ENCODE measurements around the gene GFAP. TPM values are rescaled to one million over a fixed set of nuclear protein-coding genes. Genes with fewer than 3 reads are reported as not detected.
"Not testable (repeated sequence)": the region's sequence is repeated elsewhere in the genome, so short reads cannot be mapped to it uniquely, and the experiment has no call there.

Gene GFAP
- total RNA-seq, 1 donor from 2014 or later, result 4.1 TPM

DNA sequence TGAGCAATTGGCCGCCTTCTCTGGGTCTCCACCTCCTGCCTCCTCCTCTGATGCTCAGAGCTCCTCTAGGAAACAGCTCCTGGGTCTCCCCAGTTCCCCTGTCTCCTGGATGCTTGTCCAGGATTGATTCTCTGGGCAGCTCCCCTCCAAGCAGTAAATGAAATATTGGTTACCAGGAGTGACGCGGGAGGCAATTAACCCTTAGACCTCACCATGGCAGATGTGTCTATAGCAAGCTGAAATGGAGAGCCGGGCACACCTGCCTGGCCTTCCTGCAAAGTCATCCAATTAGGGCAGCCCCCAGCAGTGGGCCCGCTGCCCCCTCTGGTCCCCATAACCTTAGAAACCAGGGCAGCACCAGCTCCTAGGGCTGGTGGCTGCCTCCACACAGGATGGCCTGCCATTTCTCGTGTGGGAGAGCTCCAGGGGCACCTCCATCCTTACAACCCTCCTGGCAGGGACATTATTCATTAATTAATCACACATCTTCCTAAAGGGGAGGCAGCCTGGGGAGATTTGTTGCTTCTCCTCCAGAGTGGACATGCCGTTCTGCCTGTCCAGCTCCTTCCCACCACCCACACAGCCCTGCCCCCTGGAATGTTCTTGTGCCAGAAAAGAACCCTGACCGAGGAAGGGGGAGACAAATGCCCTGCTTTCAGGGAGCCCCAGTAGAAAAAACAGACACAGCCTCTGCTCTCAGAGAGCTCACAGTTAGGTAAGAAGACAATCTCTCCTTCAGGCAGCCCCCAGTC lies 40.5 kb upstream of the GFAP start:
- Histone ChIP-seq H3K27ac (replicated peaks) (no peak overlapping the region), H3K36me3 (no peaks in the 10 kb centered on the region), H3K27me3 (ENCODE audit: low read depth) (peaks cover 52% of the 10 kb centered on the region), H3K4me1 (no peaks in the 10 kb centered on the region), H3K4me3 (no peak overlapping the region), H3K9me3 (replicated peaks) (no peaks in the 10 kb centered on the region)
- no peak for DNase-seq
- TF ChIP-seq, protein P1, sequence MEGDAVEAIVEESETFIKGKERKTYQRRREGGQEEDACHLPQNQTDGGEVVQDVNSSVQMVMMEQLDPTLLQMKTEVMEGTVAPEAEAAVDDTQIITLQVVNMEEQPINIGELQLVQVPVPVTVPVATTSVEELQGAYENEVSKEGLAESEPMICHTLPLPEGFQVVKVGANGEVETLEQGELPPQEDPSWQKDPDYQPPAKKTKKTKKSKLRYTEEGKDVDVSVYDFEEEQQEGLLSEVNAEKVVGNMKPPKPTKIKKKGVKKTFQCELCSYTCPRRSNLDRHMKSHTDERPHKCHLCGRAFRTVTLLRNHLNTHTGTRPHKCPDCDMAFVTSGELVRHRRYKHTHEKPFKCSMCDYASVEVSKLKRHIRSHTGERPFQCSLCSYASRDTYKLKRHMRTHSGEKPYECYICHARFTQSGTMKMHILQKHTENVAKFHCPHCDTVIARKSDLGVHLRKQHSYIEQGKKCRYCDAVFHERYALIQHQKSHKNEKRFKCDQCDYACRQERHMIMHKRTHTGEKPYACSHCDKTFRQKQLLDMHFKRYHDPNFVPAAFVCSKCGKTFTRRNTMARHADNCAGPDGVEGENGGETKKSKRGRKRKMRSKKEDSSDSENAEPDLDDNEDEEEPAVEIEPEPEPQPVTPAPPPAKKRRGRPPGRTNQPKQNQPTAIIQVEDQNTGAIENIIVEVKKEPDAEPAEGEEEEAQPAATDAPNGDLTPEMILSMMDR (IDR thresholded peaks at IDR 0.05; ENCODE audit: borderline replicate concordance), result no peak
- intact Hi-C loops (cut with micrococcal nuclease), result no loop called here

DNA sequence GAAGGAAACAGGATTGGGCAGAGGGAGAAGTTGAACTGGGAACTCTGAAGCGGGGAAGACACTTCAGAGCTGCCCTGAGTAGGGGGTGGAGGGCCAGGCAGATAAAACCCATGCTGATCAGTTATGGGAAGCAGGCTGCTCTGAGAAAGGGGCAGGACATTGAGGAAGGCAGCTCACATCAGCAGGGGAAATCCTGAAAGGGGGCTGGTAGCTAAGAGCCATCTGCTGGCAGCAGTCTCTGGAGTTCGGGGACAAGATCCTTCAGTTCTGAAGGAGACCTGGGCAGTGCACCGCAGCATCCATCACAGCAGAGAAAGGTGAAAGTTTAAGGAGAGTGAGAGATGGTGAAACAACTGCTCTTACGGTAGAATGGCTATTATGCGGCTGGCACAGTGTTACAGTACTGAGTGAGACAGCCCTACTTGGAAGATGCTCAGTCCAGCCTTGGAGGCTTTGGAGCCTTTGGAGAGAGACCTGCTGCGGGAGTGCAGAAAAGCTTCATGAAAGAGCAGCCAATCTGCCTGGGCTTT lies 37.7 kb upstream of the GFAP start:
- intact Hi-C loops (cut with micrococcal nuclease), result no loop called here
- no peaks in the 10 kb centered on the region for H3K36me3 ChIP-seq

DNA sequence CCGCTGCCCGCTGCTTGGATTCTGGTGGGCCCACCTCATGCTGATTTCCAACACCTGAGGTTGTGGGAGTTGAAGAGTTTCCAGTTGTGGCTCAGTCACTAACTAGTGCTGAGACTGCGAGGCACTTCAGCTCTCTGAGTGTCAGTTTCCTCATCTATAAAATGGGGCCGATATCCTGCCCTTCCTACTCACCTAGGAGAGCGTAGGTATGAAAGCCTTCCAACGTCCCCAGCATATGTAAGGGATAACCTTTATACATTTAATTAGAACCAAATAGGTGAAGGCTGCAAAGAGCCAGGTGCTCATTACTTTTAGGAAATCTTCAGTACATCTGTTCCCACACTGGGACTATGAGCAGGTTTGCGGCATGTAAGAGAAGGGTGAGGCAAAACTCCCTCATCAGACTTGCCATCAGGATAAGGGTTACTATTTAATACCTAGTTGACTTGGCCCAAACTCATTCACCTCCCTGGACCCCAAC lies 33.1 kb upstream of the GFAP start:
- intact Hi-C loops (cut with micrococcal nuclease), result no loop called here
- H3K27ac ChIP-seq (replicated peaks), result no peak overlapping the region
- peaks cover 15% of the 10 kb centered on the region for H3K4me1 ChIP-seq
- no peak for DNase-seq
- H3K27me3 ChIP-seq (ENCODE audit: low read depth), result no peaks in the 10 kb centered on the region
- peak overlapping the region; percentile 69 for H3K4me3 ChIP-seq
- no peaks in the 10 kb centered on the region for H3K36me3 ChIP-seq
- H3K9me3 ChIP-seq (replicated peaks), result no peaks in the 10 kb centered on the region
- TF ChIP-seq, protein P1 (IDR thresholded peaks at IDR 0.05; ENCODE audit: borderline replicate concordance), result no peak

More for the DNA sequence above, 37.7 kb upstream of the GFAP start:
- no peak for DNase-seq
- no peak overlapping the region for H3K4me3 ChIP-seq
- peaks cover 23% of the 10 kb centered on the region for H3K27me3 ChIP-seq (ENCODE audit: low read depth)
- H3K9me3 ChIP-seq (replicated peaks), result no peaks in the 10 kb centered on the region
- no peak overlapping the region for H3K27ac ChIP-seq (replicated peaks)
- peaks cover 4% of the 10 kb centered on the region for H3K4me1 ChIP-seq
- TF ChIP-seq, protein P1 (IDR thresholded peaks at IDR 0.05; ENCODE audit: borderline replicate concordance), result no peak

DNA sequence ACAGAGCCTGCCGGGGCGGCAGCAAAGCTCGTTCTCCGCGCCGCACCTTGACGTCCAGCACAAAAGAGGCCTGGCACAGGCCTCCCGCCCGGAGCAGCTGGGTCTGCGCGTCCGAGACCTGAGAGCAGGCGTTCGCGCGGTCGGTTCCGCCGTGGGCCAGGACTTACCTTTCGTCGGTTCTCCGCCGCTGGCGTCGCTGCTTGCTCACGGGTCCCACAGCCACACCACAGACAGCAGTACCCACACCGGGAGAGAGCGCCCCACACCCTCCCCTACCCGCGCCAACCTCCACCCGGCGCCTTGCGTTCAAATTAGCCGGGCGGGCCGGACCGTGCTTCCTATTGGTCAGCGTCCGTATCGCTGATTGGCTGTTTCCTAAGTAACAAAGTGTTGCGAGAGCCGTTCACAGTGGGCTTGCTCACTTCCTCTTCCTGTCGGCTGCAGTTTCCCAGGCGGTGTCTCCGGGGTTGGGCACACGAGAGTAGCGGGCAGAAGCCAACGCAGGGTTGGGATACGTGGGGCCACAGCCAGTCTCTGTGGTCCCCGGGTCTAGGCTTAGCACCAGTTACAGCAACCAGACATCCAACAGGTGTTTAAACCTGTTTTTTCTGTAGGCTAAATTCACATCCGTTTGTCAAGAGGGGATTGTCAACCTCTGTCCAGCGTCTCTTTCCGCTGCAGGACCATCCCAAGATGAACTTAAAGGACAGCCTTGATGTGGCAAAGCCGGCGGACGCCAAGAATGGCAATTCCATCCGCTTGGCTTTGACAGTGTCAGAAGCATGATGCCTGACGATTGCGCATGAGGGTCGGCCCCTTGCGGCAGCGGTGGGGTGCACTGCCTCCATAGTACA lies 32.4 kb upstream of the GFAP start, which contains the start of gene KIF18B:
KIF18B (minus strand) TSS at position 313 of the 854 bp plus-strand sequence. CDS start 11,429 bp downstream, outside the sequence.
- no peaks in the 10 kb centered on the region for H3K36me3 ChIP-seq
- intact Hi-C loops (cut with micrococcal nuclease), result no loop called here
- DNase-seq, result peak; percentile 84
- TF ChIP-seq, protein P1 (IDR thresholded peaks at IDR 0.05; ENCODE audit: borderline replicate concordance), result no peak
- H3K27me3 ChIP-seq (ENCODE audit: low read depth), result no peaks in the 10 kb centered on the region
- peaks cover 16% of the 10 kb centered on the region for H3K4me1 ChIP-seq
- peak within 1 kb of the TSS; percentile 69 for H3K4me3 ChIP-seq
- peak within 1 kb of the TSS; percentile 78 for H3K27ac ChIP-seq (replicated peaks)
- no peaks in the 10 kb centered on the region for H3K9me3 ChIP-seq (replicated peaks)

GRCh38 chr17:44945652-44946051 lies 30.4 kb upstream of the GFAP start:
- H3K27me3 ChIP-seq (ENCODE audit: low read depth); DNase-seq; intact Hi-C loops (cut with micrococcal nuclease); H3K9me3 ChIP-seq (replicated peaks); H3K36me3 ChIP-seq; H3K27ac ChIP-seq (replicated peaks); H3K4me3 ChIP-seq: not testable (repeated sequence)
- H3K4me1 ChIP-seq, result peaks cover 25% of the 10 kb centered on the region

All from left ventricle myocardium inferior (tissue), 1 donor.